Activated effector memory CD4-positive, alpha-beta T cell treated with Interleukin-2 at 50 U/mL for 16 hours (primary cell): ENCODE measurements around the gene IQCB1.
"Not testable (repeated sequence)": the region's sequence is repeated elsewhere in the genome, so short reads cannot be mapped to it uniquely, and the experiment has no call there.

Experiments used
- DNase-seq: peaks from one replicate; pipeline ENCODE4 v3.0.0-alpha.2; 2020

The IQCB1 gene

GRCh38 chr3:121834671-121835464, at the start of gene IQCB1, which contains the start of gene EAF2:
Gene IQCB1, minus strand, starts transcription at chr3:121835060. Its CDS starts 6,100 bp downstream, at chr3:121828960.
Gene EAF2, plus strand, starts transcription at chr3:121835209. Its CDS starts 77 bp downstream, at chr3:121835286.
- DNase-seq = peak; percentile 95

GRCh38 chr3:121883507-121883906, 48.6 kb upstream of the IQCB1 start:
- DNase-seq = no peak

DNA sequence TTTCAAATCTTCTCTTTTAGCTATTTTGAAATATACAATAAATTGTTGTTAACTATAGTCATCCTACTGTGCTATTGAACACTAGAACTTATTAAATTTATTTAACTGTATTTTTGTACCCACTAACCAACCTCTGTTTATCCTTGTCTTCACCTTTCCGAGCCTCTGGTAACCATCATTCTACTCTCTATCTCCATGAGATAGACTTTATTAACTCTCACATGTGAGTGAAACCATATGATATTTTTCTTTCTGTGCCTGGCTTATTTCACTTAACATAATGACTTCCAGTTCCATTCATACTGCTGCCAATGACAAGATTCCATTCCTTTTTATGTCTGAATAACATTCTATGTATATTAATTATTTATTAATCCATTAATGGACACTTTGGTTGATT, 43.6 kb upstream of the IQCB1 start:
- DNase-seq = no peak

DNA sequence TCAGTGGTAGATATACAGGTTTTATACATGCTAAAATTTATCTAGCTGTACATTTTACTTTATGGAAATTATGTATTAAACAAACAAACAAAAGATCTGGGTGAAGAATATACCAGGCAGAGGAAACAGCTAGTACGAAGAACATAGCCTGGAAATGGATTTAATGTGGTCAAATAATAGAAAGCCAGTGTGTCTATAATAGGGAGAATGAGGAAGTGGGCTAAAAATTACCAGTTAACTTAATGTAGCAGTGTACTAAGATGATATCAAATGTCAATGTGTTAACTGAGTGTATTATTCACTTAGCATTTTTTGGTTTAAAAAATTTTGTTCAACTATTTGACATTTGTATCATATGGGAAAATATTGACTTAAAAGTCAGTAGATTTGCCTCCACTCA, 36.6 kb upstream of the IQCB1 start:
- DNase-seq = no peak

DNA sequence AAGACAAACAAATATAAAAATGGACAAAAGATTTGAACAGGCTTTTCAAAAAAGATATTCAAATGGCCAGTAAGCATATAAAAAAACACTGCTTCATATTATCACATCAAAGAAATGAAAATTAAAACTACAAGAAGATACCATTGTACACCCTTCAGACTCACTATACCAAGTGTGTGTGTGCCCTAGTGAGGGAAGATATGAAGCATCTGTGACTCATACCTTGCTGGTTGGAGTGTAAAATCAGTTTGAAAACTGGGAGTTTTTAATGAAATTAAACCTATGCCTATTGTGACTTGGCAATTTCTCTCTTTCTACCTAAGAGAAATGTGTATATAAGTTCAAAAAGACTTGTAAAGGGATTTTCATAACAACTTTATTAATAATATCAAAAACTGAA, 35.9 kb upstream of the IQCB1 start:
- DNase-seq = no peak

- DNase-seq = no peak
Observed at GRCh38 chr3:121869736-121870135, 34.9 kb upstream of the IQCB1 start.

DNA sequence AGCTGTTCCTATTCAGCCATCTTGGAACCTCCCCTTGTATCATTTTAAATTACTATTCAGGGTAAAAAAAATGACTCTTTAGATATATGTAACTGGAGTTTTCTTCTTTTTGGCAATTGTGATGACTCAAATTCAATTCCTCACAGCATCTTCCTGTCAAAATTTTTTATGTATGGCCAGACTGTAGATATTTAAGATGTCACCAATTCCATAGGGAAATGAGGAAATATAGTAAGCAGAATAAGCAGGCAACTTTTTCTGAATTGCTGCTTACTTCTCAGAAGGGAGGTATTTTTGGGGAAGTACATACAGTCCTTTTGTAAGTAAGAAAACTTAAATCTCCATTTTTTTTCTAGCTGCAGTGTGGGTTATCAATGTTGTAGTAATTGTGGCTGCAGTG, 28.9 kb upstream of the IQCB1 start:
- no peak for DNase-seq

DNA sequence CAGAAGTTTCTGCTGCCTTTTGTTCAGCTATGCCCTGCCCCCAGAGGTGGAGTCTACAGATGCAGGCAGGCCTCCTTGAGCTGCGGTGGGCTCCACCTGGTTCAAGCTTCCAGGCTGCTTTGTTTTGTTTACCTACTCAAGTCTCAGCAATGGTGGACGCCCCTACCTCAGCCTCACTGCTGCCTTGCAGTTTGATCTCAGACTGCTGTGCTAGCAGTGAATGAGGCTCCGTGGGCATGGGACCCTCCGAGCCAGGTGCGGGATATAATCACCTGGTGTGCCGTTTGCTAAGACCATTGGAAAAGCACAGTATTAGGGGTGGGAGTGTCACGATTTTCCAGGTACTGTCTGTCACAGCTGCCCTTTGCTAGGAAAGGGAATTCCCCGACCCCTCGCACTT, 28.4 kb upstream of the IQCB1 start:
- not testable (repeated sequence) for DNase-seq

DNA sequence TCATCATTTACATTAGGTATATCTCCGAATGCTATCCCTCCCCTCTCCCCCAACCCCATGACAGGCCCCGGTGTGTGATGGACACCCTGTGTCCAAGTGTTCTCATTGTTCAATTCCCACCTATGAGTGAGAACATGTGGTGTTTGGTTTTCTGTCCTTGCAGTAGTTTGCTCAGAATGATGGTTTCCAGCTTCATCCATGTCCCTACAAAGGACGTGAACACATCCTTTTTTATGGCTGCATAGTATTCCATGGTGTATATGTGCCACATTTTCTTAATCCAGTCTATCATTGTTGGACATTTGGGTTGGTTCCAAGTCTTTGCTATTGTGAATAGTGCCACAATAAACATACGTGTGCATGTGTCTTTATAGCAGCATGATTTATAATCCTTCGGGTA, 22.9 kb upstream of the IQCB1 start:
- DNase-seq = not testable (repeated sequence)

DNA sequence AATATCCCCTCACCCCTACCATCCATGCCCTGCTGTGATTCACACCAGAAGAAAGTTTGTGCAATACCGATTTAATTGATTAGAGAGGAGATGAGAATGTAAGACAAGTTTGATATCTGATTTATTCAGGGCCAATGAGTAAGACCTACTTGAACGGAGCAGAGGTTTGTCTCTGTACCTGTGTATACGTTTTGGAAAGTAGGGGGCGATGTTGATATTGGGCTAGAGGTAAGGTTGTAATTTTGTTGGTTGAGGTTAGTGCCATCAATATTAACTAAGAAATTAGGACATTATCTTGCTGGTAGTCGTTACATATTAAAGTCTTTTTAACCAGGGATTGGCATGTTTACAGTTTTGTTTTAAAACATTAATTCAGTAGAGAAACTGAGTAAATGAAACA, 20.7 kb upstream of the IQCB1 start:
- no peak for DNase-seq

- DNase-seq = no peak
Observed at GRCh38 chr3:121852256-121852655, 17.4 kb upstream of the IQCB1 start.

DNA sequence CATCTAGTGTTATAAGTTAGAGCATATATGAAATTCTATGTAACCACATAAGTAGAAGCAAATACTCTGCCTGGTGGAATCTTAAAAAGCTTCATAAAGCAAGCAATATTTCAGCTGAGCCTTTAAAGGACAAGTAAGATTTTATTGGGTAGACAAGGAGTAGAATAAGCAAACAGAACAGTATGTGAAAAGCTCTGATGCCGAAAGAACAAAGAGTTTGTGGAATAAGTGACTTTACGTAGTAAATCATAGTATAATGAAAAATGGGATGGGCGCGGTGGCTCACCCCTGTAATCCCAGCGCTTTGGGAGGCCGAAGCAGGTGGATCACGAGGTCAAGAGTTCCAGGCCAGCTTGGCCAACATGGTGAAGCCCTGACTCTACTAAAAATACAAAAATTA, 10.0 kb upstream of the IQCB1 start:
- no peak for DNase-seq

- DNase-seq = no peak
Observed at GRCh38 chr3:121839962-121840361, 5.1 kb upstream of the IQCB1 start.

GRCh38 chr3:121836481-121836880, 1.6 kb upstream of the IQCB1 start:
- no peak for DNase-seq

DNA sequence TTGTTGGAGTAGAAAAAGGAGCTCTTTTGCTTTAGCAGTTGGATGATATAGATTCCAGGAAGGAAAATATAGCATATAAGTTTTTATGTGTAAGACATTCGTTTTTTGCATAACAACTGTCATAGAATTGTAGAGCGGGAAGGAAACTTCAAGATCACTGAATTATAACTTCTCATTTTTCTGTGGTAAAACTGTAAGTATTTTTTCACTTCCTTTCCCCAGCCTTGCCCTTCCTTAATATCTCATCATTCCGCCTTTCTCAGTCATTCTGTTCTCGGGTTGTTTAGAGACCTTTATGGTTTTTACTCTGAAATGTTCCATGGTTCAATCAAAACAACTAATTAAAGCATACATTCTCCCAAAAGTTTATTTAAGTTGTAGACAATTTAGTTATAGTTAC, 1.2 kb upstream of the IQCB1 start:
- DNase-seq = no peak

- DNase-seq = no peak
Observed at GRCh38 chr3:121835465-121835801, 573 bp upstream of the IQCB1 start.

DNA sequence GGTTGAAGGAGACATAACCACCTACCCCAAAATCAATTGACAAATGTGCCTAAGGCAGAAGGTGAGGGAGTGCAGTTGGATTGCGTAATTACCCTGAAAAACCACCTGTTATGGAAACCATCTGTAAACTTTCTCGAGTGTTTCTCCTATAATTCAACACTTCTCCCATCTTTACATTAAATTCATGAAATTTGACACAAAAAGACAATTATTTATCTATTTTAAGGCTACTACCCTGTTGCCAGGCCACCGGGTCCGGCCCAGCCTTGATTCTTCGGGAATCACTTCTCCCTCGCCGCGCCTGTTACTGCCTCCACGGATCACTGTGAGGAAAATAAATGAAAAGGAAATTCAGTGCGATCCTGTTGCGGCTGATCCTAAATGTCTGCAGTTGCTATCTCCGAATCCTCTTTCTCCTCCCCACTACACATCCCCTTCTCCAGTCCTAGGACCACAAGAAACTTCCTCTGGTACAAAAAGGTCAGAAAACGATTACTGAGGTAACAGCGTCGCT, 646 bp downstream of the IQCB1 start:
- DNase-seq = no peak

DNA sequence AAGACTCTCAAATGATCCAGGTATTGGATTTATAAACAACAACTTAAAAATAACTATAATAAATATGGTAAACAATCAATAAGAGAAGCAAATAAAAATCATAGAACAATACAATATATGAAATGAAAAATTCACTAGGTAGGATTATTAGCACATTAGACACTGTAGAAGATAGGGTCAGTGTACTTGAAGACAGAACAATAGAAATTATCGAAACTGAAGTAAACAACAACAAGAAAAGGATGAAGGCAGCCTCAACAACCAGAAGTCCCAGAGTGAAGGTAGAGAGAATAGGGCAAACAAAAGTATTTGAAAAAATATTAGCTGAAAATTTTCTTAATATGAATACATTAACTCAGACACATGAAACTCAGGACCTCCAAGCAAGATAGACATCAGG, 11.9 kb downstream of the IQCB1 start:
- DNase-seq = no peak

- DNase-seq = no peak
Observed at GRCh38 chr3:121821421-121822199, 13.2 kb downstream of the IQCB1 start.

- DNase-seq = no peak
Observed at GRCh38 chr3:121819236-121819635, 15.6 kb downstream of the IQCB1 start.

DNA sequence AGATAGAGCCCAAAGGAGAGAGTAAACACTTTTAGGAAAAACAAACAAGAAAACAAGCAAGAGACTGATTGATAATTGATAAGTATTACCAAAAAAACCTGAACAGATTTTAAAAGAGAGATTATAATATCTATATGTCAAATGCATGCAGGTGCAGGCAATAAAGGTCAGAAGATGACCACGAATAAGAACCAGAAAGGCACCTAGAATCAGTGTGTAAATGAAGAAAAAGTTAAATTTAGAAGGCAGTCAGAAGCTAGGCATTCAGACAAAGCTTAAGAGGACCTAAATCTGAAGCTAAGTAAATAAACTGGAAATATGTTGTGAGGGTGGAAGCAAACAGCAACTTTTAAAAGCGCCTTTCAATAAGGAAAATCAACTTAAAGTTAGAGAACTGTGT, 16.3 kb downstream of the IQCB1 start:
- no peak for DNase-seq

DNA sequence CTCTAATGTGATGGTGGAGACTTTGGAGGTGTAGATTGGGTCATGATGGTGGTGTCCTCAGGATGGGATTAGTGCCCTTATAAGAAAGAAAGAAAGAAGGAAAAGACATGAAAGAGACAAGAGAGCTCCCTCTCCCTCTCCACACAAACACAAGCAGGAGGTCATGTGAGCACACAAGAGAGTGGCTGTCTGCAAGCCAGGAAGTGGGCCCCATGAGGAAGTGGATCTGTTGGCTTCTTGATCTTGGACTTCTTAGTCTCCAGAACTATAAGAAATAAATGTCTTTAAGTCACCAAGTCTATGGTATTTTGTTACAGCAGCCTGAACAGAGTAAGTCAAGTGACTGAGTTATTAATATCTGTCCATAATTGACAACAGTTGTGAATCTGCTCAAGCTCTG, 17.1 kb downstream of the IQCB1 start:
- DNase-seq = no peak

DNA sequence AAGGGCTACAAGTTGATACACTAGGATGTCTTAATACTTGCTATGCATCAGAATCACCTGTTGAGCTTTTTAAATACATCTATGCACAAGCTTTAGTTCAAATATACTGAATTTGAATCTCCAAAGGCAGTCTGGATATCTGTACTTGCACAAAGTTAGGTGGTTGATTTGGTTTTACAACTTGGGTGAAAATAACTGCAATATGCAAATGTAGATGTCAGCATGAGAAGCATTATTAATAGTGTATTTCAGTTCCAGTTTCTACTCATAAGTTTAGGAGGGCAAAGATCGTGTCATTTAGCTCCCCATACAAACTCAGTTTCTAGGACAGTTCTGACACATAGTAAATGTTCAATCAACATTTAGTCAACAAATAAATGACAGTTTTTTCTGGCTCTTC, 25.6 kb downstream of the IQCB1 start:
- DNase-seq = no peak

- no peak for DNase-seq
Observed at GRCh38 chr3:121803771-121804320, 31.0 kb downstream of the IQCB1 start.
